ENCODE data around the gene PTPA. TPM values are rescaled to one million over a fixed set of nuclear protein-coding genes. Genes with fewer than 3 reads are reported as not detected.
A peak's percentile ranks its signal among the peaks of the same experiment; 100 is the strongest.
"Not testable (repeated sequence)": the region's sequence is repeated elsewhere in the genome, so short reads cannot be mapped to it uniquely, and the experiment has no call there.

Gene PTPA
- total RNA-seq, 1 experiment from 2014 or later: 122 TPM

DNA sequence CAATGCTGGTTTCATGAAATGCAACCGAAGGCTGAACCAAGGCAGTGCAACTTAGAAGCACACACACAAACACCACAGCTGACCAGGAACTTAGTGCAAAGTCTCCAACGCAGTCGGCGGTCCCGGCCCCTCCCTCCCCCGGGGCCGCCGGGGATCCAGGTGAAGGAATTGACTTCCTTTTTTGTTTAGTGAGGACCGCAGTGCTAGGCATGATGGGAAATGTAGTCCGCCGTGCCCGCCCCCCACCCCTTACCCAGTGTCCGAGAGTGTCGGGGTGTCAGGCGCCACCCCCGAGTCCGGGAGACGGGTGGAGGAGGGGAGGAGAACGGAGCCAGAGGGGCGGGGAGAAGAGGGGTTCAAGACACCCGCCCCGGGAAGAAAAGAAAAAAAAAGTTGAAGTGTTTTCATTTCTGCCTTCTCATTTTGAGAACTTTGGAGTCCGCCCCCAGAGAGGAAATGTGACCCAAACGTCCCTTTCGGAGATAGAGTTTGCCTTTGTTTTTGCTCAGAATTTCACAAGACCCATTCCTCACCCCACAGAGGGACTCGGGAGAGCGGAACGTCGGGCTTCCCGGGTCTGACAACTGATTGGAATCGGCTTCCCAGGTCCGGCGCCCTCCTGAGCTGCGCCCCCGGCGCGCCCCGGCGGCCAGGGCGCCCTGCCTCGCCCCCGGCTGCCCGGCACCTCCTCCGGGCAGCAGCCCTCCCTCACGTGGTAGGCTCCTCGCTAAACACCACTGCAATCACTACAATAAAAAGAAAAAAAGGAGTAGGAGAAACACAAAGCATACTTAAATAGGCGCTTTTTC is 64.8 kb downstream of the PTPA start:
- peak; percentile 84 for DNase-seq (ENCODE audit: low read depth)

- DNase-seq (ENCODE audit: low read depth): peak; percentile 44
Observed at GRCh38 chr9:129176701-129177442, 65.7 kb downstream of the PTPA start.

- peak; percentile 52 for DNase-seq (ENCODE audit: low read depth)
Observed at GRCh38 chr9:129177443-129177790, 66.2 kb downstream of the PTPA start.

DNA sequence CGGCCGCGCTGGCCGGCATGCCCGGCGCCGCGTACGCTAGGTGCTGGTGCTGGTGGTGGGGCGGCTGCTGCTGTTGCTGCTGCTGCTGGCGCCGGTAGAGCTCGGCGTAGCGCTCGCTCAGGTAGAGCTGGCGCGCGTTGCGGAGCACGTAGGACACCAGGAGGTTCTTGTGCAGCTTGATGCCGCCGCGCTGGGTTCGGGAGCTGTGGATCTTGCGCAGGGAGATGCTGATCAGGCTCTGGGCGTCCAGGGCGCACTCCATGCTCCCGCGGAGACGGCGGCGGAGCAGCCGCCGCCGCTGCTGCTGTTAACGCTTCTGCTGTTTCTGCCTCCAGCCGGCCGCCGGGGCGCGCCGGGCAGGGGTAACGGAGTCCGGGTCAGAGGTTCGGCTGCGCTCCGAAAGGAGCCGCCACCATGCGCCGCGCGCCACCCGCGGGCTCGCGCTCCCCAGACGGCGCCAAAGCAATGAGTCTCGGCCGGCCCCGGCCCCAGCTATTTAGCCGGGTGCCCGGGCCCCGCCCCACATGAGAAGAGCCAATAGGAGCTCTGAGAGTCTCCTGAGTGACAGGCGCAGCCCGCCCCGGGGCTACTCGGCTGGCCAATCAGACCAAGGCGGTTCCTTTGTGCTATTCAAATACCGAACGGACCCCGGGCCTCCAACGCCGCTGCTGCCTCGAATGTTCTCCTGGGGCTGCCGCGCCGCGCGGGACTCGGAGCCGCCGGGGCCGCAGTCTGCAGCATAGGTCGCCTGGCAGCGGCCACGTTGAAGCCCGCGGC is 66.8 kb downstream of the PTPA start, which contains the start of gene IER5L:
Gene IER5L (minus strand): TSS at position 471 of the 777 bp plus-strand sequence. CDS start 209 bp downstream, at position 262.
- DNase-seq (ENCODE audit: low read depth): peak; percentile 92

GRCh38 chr9:129178568-129179382 is 67.6 kb downstream of the PTPA start:
- no peak for DNase-seq (ENCODE audit: low read depth)

DNA sequence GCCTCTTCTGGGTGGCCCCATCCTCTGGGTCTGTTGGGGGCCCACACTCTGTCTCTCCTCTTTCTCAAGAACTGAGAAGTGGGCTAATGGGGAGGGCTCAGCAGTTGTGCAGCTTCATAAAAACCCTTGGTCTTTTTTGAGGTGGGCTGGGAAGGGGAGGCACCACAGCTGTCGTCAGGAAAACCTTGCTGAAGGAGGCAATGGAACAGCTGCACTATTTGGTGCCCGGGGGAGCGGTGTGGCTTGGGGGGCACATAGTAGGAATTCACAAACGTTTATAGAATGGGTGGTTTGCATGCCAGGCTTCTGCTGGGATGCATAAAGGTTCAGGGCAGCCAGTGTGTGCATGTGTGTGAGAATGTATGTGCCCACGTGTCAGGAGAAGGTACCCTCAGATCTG is 70.0 kb downstream of the PTPA start:
- DNase-seq (ENCODE audit: low read depth): no peak

GRCh38 chr9:129182122-129182521 is 70.9 kb downstream of the PTPA start:
- no peak for DNase-seq (ENCODE audit: low read depth)

- no peak for DNase-seq (ENCODE audit: low read depth)
Observed at GRCh38 chr9:129182625-129183494, 71.6 kb downstream of the PTPA start.

- DNase-seq (ENCODE audit: low read depth): no peak
Observed at GRCh38 chr9:129183495-129184218, 72.4 kb downstream of the PTPA start.

DNA sequence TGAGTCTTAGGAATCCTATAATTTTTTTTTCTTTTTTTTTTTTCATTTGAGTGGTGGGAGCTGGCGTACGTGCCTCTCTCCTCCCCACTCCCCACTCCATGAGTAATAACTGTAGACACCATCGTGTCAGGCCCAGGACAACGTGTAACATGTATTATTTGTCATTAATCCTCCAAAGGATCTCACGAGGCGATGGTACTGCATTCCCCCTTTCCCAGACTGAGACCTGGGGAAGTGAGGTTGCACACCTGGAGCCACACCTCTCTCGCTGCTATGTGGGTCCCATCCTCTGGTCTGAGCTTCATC is 73.0 kb downstream of the PTPA start:
- DNase-seq (ENCODE audit: low read depth): no peak

DNA sequence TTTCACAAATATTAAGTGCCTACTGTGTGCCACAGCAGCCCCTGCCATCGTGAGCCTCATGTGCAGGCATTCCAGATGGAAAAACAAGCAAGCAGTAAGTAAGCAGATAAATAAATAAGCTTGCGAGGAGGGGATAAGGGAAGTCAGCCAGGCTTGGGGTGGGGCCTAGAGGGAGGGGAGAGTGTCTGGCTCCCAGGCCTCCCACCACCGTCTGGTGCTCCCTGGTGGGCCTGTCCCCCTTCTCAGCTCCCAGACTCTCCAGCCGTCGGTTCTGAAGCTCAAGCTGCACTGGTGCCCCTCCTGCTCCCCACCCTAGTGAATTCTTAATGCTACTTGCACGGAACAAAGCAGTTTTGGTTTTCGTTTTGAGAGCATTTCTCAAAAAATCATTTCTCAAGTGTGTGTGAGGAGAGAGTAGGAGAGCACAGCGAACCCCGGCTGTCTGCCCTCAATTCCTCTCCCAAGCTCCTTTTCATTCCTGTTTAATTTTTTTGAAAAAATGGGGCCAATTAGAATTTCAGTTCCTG is 73.4 kb downstream of the PTPA start:
- DNase-seq (ENCODE audit: low read depth): no peak

DNA sequence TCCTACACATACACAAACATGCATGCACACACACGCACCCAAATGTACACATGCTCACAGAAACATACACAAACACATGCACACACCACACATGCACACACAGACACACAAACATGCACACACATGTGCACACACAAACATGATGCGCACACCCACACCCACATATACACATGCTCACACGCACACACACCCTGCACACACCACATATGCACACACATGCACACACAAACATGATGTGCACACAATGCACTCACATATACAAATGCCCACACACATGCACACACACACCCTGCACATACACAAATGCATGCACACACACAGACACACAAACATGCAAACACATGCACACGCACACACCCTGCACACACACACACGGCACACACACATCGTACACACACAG is 74.2 kb downstream of the PTPA start:
- no peak for DNase-seq (ENCODE audit: low read depth)

DNA sequence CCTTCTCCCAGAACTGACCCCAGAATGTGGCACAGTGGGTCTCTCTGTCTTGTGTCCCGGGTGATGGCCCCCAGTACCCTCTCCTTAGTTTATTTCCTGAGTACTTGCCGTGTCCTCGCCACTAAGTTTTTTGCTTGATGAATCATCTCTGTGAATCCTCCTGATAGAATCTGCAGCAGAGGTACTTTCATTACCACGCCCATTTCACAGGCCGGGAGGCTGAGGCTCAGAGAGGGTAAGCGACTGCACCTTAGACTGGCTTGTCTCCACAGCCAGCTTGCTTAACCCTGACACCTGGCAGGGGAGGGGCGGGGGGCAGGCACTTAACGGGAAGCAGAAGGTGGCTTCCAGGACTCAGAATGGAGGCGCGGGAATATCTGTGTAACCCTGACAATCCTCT is 74.8 kb downstream of the PTPA start:
- no peak for DNase-seq (ENCODE audit: low read depth)

GRCh38 chr9:129187042-129187441 is 75.8 kb downstream of the PTPA start:
- no peak for DNase-seq (ENCODE audit: low read depth)

DNA sequence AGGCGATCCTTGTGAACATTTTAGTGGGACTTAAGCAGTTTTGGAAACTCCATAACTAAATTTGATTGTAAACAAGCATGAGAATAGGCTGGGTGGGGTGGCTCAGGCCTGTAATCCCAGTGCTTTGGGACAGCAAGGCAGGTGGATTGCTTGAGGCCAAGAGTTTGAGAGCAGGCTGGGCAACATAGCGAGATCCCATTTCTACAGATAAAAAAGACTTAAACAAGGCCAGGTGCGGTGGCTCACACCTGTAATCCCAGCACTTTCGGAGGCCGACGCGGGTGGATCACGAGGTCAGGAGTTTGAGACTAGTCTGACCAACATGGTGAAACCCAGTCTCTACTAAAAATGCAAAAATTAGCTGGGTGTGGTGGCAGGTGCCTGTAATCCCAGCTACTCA is 78.8 kb downstream of the PTPA start:
- not testable (repeated sequence) for DNase-seq (ENCODE audit: low read depth)

DNA sequence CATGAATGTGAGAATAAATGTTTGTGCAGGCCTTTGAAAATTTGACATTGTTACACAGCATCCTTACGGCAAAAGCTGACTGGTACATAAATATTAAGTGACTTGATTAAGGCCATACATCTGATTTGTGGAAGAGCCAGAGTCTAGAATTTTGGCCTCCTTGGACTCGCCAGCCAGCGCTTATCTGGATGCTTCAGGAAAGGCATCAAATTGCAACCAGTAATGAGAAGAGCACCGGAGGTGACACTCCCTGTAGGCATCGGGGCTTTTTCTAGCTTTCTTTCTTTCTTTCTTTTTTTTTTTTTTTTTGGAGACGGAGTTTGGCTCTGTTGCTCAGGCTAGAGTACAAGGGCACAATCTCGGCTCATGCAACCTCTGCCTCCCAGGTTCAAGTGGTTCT is 80.0 kb downstream of the PTPA start:
- no peak for DNase-seq (ENCODE audit: low read depth)

DNA sequence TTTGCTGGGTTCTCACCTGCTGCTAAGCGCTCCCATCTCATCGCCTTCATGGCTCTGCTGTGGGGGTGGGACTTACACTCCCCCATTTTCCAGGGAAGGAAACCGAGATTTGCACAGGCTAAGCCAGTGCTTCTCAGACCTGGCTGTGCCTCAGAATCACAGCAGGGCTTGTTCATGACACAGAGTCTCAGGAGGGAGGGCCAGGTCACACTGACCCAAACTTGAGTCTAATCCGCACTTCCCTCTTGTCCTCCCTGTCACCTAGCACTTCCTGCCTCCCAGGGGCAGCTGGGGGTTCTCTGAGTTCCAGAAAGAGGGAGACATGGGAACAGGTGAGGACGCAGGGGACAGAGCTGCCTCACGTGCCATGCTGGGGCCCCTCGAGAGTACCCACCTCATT is 82.4 kb downstream of the PTPA start:
- no peak for DNase-seq (ENCODE audit: low read depth)

DNA sequence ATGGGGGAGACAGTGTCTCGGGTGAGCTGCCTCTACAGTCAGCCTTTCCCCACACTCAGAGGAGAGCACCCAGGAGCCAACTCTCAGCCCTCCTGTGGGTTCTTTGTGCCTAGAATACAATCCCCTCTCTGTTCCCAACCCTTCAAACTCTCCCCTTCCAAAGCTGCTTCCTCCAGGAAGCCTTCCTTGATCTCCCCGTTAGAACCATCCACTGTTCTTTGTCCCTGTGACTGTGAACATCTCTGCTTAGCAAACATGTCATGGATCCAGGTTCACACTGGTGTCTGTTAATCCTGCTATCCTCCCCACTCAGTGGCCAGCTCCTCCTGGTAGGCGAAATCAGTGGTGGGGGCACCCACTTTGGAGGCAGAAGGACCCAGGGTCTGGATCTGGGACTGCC is 83.0 kb downstream of the PTPA start:
- no peak for DNase-seq (ENCODE audit: low read depth)

DNA sequence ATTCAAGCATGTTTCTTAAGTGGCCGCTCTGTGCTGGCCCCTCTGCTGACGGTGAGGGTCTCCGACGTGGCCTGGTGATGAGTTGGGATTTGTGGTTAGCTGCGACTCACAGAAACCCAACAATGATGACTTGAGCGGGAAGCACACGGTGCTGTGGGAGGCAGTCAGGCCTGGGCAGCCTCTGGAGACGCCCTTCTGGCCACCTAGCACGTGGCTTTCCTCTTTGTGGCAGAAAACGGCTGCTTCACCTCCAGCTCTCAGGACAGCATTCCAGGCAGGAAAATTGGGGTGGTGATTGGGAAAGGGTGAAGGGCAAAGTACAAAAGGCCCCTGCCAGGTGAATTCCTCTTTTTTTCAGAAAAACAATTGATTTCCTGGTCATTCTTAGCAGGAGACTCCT is 84.4 kb downstream of the PTPA start:
- DNase-seq (ENCODE audit: low read depth): no peak

- not testable (repeated sequence) for DNase-seq (ENCODE audit: low read depth)
Observed at GRCh38 chr9:129197045-129197444, 85.8 kb downstream of the PTPA start.

Data from LHCN-M2 (cell line).